Stimulated activated naive CD4-positive, alpha-beta T cell treated with Interleukin-2 at 50 U/mL for 16 hours (primary cell): ENCODE results near the gene SMPD1.

Experiments used
- DNase-seq: peaks from one replicate; lab custom pipeline; 2025; lab: John Stamatoyannopoulos, UW

The SMPD1 gene

GRCh38 chr11:6414874-6415328, 24.6 kb downstream of the SMPD1 start:
- no peak for DNase-seq

GRCh38 chr11:6415797-6416196, 25.5 kb downstream of the SMPD1 start:
- DNase-seq = no peak

GRCh38 chr11:6417907-6418556, 27.8 kb downstream of the SMPD1 start:
- no peak for DNase-seq

GRCh38 chr11:6418557-6419008, 28.3 kb downstream of the SMPD1 start:
- no peak for DNase-seq

GRCh38 chr11:6419009-6419631, 28.8 kb downstream of the SMPD1 start, which contains the start of gene APBB1:
TSS of gene APBB1 (minus strand) at chr11:6419094. CDS start at chr11:6411347, 7,747 bp downstream.
- DNase-seq = peak; percentile 57

- DNase-seq = no peak
Observed at GRCh38 chr11:6420677-6421076, 30.4 kb downstream of the SMPD1 start.

GRCh38 chr11:6427516-6427915, 37.2 kb downstream of the SMPD1 start:
- DNase-seq = no peak

GRCh38 chr11:6431861-6432260, 41.6 kb downstream of the SMPD1 start:
- no peak for DNase-seq

GRCh38 chr11:6433998-6434660, 43.9 kb downstream of the SMPD1 start:
- DNase-seq = no peak

- no peak for DNase-seq
Observed at GRCh38 chr11:6437423-6437822, 47.1 kb downstream of the SMPD1 start.

- DNase-seq = no peak
Observed at GRCh38 chr11:6437993-6438392, 47.7 kb downstream of the SMPD1 start.

- DNase-seq = no peak
Observed at GRCh38 chr11:6438979-6439571, 48.8 kb downstream of the SMPD1 start.

- DNase-seq = no peak
Observed at GRCh38 chr11:6440906-6441358, 50.7 kb downstream of the SMPD1 start, which contains the start of gene HPX. TSS of gene HPX (minus strand) at chr11:6440987. CDS start at chr11:6440963, 24 bp downstream.

- no peak for DNase-seq
Observed at GRCh38 chr11:6442441-6442840, 52.2 kb downstream of the SMPD1 start.

GRCh38 chr11:6443269-6444003, 53.2 kb downstream of the SMPD1 start:
- peak; percentile 39 for DNase-seq
